ENCODE results near the gene IFNL2.

IFNL2 gene

GRCh38 chr19:39310558-39311311 lies 42.5 kb downstream of the IFNL2 start:
- H3K4me1 ChIP-seq (ENCODE audit: control insufficient read depth, insufficient read depth, low read length) = peaks cover 4% of the 10 kb centered on the region
- H3K9ac ChIP-seq (ENCODE audit: low read depth, low read length) = no peak overlapping the region
- H3K4me3 ChIP-seq (ENCODE audit: low read length) = no peak overlapping the region
- no peaks in the 10 kb centered on the region for H3K36me3 ChIP-seq (ENCODE audit: insufficient read depth, low read length)
- H3K9me3 ChIP-seq (replicated peaks; ENCODE audit: low read length) = no peaks in the 10 kb centered on the region
- H3K27me3 ChIP-seq (ENCODE audit: control insufficient read depth, insufficient read depth, low read length) = peaks cover 48% of the 10 kb centered on the region
- H3K4me2 ChIP-seq (ENCODE audit: low read length) = no peak overlapping the region

- H3K9me3 ChIP-seq (replicated peaks; ENCODE audit: low read length) = no peaks in the 10 kb centered on the region
- H3K4me1 ChIP-seq (ENCODE audit: control insufficient read depth, insufficient read depth, low read length) = no peaks in the 10 kb centered on the region
- no peak overlapping the region for H3K4me2 ChIP-seq (ENCODE audit: low read length)
- no peak overlapping the region for H3K9ac ChIP-seq (ENCODE audit: low read depth, low read length)
- H3K4me3 ChIP-seq (ENCODE audit: low read length) = no peak overlapping the region
- peaks cover 45% of the 10 kb centered on the region for H3K27me3 ChIP-seq (ENCODE audit: control insufficient read depth, insufficient read depth, low read length)
- H3K36me3 ChIP-seq (ENCODE audit: insufficient read depth, low read length) = no peaks in the 10 kb centered on the region
Measured at GRCh38 chr19:39314016-39314728, 46.0 kb downstream of the IFNL2 start.

- Histone ChIP-seq H3K9me3 (replicated peaks; ENCODE audit: low read length) (no peaks in the 10 kb centered on the region), H3K4me1 (ENCODE audit: control insufficient read depth, insufficient read depth, low read length) (peaks cover 3% of the 10 kb centered on the region), H3K36me3 (ENCODE audit: insufficient read depth, low read length) (no peaks in the 10 kb centered on the region), H3K27me3 (ENCODE audit: control insufficient read depth, insufficient read depth, low read length) (peaks cover 46% of the 10 kb centered on the region), H3K9ac (ENCODE audit: low read depth, low read length) (no peak overlapping the region), H3K4me3 (ENCODE audit: low read length) (no peak overlapping the region), H3K4me2 (ENCODE audit: low read length) (no peak overlapping the region)
Measured at GRCh38 chr19:39315933-39316332, 47.7 kb downstream of the IFNL2 start.

- peaks cover 3% of the 10 kb centered on the region for H3K4me1 ChIP-seq (ENCODE audit: control insufficient read depth, insufficient read depth, low read length)
- no peak overlapping the region for H3K4me2 ChIP-seq (ENCODE audit: low read length)
- no peaks in the 10 kb centered on the region for H3K36me3 ChIP-seq (ENCODE audit: insufficient read depth, low read length)
- no peak overlapping the region for H3K4me3 ChIP-seq (ENCODE audit: low read length)
- no peak overlapping the region for H3K9ac ChIP-seq (ENCODE audit: low read depth, low read length)
- no peaks in the 10 kb centered on the region for H3K9me3 ChIP-seq (replicated peaks; ENCODE audit: low read length)
- peaks cover 51% of the 10 kb centered on the region for H3K27me3 ChIP-seq (ENCODE audit: control insufficient read depth, insufficient read depth, low read length)
Measured at GRCh38 chr19:39316627-39317321, 48.6 kb downstream of the IFNL2 start.

- peaks cover 51% of the 10 kb centered on the region for H3K27me3 ChIP-seq (ENCODE audit: control insufficient read depth, insufficient read depth, low read length)
- H3K36me3 ChIP-seq (ENCODE audit: insufficient read depth, low read length) = no peaks in the 10 kb centered on the region
Measured at GRCh38 chr19:39317476-39317875, 49.3 kb downstream of the IFNL2 start.

GRCh38 chr19:39318071-39318470 lies 49.9 kb downstream of the IFNL2 start:
- Histone ChIP-seq H3K9me3 (replicated peaks; ENCODE audit: low read length) (no peaks in the 10 kb centered on the region), H3K27me3 (ENCODE audit: control insufficient read depth, insufficient read depth, low read length) (peaks cover 50% of the 10 kb centered on the region), H3K4me1 (ENCODE audit: control insufficient read depth, insufficient read depth, low read length) (peaks cover 3% of the 10 kb centered on the region), H3K4me2 (ENCODE audit: low read length) (no peak overlapping the region), H3K9ac (ENCODE audit: low read depth, low read length) (no peak overlapping the region), H3K36me3 (ENCODE audit: insufficient read depth, low read length) (no peaks in the 10 kb centered on the region), H3K4me3 (ENCODE audit: low read length) (no peak overlapping the region)

More at GRCh38 chr19:39317476-39317875, 49.3 kb downstream of the IFNL2 start:
- Histone ChIP-seq H3K9me3 (replicated peaks; ENCODE audit: low read length) (no peaks in the 10 kb centered on the region), H3K4me2 (ENCODE audit: low read length) (no peak overlapping the region), H3K4me1 (ENCODE audit: control insufficient read depth, insufficient read depth, low read length) (peaks cover 3% of the 10 kb centered on the region), H3K4me3 (ENCODE audit: low read length) (no peak overlapping the region), H3K9ac (ENCODE audit: low read depth, low read length) (no peak overlapping the region)

- peaks cover 3% of the 10 kb centered on the region for H3K4me1 ChIP-seq (ENCODE audit: control insufficient read depth, insufficient read depth, low read length)
- no peak overlapping the region for H3K9ac ChIP-seq (ENCODE audit: low read depth, low read length)
- H3K9me3 ChIP-seq (replicated peaks; ENCODE audit: low read length) = no peaks in the 10 kb centered on the region
- no peak overlapping the region for H3K4me2 ChIP-seq (ENCODE audit: low read length)
- H3K36me3 ChIP-seq (ENCODE audit: insufficient read depth, low read length) = no peaks in the 10 kb centered on the region
- no peak overlapping the region for H3K4me3 ChIP-seq (ENCODE audit: low read length)
- H3K27me3 ChIP-seq (ENCODE audit: control insufficient read depth, insufficient read depth, low read length) = peaks cover 53% of the 10 kb centered on the region
Measured at GRCh38 chr19:39318690-39319089, 50.5 kb downstream of the IFNL2 start.

GRCh38 chr19:39319098-39319891 lies 51.1 kb downstream of the IFNL2 start:
- H3K36me3 ChIP-seq (ENCODE audit: insufficient read depth, low read length) = no peaks in the 10 kb centered on the region
- H3K9me3 ChIP-seq (replicated peaks; ENCODE audit: low read length) = no peaks in the 10 kb centered on the region
- H3K9ac ChIP-seq (ENCODE audit: low read depth, low read length) = no peak overlapping the region
- H3K4me3 ChIP-seq (ENCODE audit: low read length) = no peak overlapping the region
- H3K4me1 ChIP-seq (ENCODE audit: control insufficient read depth, insufficient read depth, low read length) = peaks cover 3% of the 10 kb centered on the region
- peaks cover 57% of the 10 kb centered on the region for H3K27me3 ChIP-seq (ENCODE audit: control insufficient read depth, insufficient read depth, low read length)
- no peak overlapping the region for H3K4me2 ChIP-seq (ENCODE audit: low read length)

Measured in skeletal muscle satellite cell (primary cell).